ENCODE data around the gene RPL36. TPM values are rescaled to one million over a fixed set of nuclear protein-coding genes. Genes with fewer than 3 reads are reported as not detected.

RPL36 gene
- total RNA-seq, 6 experiments from 2014 or later = 232 to 283 (median 251) TPM

DNA sequence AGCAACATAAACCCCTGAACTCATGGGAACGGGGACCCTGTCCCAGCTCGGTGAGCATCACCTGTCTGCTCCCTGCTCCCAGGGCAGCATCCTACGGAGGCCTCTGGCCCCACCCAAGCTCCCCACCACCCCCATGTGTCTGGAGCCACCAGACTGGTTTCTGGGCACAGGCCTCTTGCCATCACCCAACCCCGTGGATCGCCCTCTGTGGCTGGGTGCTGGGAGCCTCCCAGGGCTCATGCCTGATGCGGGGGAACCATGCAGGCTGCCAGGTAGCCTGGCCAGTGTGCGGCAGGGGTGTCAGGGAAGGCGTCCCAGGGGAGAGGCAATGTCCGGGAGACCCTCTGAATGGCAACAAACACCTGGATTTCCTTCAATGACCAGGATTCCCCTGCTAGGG is 12.5 kb upstream of the RPL36 start:
- Histone ChIP-seq H3K4me3 (no peak overlapping the region), H3K4me1 (peaks cover 0 to 6% (median 0%) of the 10 kb centered on the region in 4 donors), H3K27ac (no peak overlapping the region), H3K36me3 (no peaks in the 10 kb centered on the region), H3K9me3 (no peaks in the 10 kb centered on the region), H3K27me3 (no peaks in the 10 kb centered on the region)
- intact Hi-C loops (cut with DNase I) = loop anchor here in 1 of 2 donors (10.0 kb wide), 1 partner anchor 63 kb away; no protein-coding TSS in a partner anchor
- no peak for DNase-seq
- no peak for ATAC-seq
- 100% methylated on average over 3 of the region's 9 CpGs for WGBS (ENCODE audit: insufficient coverage, low coverage, low lambda C conversion rate, missing lambda C conversion rate)
- no peak for TF ChIP-seq POLR2A (IDR thresholded peaks at IDR 0.05)
- TF ChIP-seq, protein P1, sequence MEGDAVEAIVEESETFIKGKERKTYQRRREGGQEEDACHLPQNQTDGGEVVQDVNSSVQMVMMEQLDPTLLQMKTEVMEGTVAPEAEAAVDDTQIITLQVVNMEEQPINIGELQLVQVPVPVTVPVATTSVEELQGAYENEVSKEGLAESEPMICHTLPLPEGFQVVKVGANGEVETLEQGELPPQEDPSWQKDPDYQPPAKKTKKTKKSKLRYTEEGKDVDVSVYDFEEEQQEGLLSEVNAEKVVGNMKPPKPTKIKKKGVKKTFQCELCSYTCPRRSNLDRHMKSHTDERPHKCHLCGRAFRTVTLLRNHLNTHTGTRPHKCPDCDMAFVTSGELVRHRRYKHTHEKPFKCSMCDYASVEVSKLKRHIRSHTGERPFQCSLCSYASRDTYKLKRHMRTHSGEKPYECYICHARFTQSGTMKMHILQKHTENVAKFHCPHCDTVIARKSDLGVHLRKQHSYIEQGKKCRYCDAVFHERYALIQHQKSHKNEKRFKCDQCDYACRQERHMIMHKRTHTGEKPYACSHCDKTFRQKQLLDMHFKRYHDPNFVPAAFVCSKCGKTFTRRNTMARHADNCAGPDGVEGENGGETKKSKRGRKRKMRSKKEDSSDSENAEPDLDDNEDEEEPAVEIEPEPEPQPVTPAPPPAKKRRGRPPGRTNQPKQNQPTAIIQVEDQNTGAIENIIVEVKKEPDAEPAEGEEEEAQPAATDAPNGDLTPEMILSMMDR (IDR thresholded peaks at IDR 0.05) = no peak

DNA sequence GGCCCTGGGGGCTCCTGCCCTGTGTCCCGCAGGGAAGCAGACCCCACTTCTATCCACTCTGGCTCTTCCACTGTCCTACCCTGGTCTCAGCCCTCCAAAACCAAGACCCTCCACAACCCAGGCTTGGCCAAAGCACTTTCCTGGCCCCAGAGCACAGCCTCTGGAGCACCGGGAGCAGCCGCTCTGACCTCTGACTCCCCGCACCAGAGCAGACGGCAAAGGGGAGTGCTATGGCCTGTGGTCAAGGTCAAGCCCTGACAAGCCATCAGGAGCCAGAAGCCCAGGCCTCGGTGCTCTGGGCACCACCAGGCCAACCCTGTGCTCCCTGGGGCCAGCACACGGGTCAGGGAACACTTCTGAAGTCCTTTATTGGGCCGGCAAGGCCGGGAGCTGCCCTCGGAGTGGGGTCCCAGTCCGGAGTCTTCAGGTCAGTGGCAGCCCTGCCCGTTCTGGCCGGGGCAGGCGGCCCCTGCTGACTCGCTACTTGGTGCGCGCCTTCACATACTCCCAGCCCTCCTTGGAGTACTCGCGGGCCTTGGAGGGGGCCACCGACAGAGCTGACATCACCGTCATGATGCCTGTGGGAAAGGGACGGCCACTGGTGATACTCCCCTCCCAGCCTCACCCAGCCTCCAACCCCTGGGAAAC is 11.9 kb upstream of the RPL36 start:
- Histone ChIP-seq H3K27ac (no peak overlapping the region), H3K4me1 (peaks cover 0 to 6% (median 0%) of the 10 kb centered on the region in 4 donors), H3K36me3 (no peaks in the 10 kb centered on the region), H3K27me3 (no peaks in the 10 kb centered on the region), H3K9me3 (no peaks in the 10 kb centered on the region), H3K4me3 (no peak overlapping the region)
- WGBS (ENCODE audit: insufficient coverage, low coverage, low lambda C conversion rate, missing lambda C conversion rate) = no CpG with 5 or more reads among the region's 22 CpGs
- ATAC-seq (no peak), DNase-seq (no peak)
- intact Hi-C loops (cut with DNase I) = loop anchor here in 1 of 2 donors (10.0 kb wide), 1 partner anchor 63 kb away; no protein-coding TSS in a partner anchor
- no peak for TF ChIP-seq POLR2A (IDR thresholded peaks at IDR 0.05)
- TF ChIP-seq, protein P1 (IDR thresholded peaks at IDR 0.05) = no peak

DNA sequence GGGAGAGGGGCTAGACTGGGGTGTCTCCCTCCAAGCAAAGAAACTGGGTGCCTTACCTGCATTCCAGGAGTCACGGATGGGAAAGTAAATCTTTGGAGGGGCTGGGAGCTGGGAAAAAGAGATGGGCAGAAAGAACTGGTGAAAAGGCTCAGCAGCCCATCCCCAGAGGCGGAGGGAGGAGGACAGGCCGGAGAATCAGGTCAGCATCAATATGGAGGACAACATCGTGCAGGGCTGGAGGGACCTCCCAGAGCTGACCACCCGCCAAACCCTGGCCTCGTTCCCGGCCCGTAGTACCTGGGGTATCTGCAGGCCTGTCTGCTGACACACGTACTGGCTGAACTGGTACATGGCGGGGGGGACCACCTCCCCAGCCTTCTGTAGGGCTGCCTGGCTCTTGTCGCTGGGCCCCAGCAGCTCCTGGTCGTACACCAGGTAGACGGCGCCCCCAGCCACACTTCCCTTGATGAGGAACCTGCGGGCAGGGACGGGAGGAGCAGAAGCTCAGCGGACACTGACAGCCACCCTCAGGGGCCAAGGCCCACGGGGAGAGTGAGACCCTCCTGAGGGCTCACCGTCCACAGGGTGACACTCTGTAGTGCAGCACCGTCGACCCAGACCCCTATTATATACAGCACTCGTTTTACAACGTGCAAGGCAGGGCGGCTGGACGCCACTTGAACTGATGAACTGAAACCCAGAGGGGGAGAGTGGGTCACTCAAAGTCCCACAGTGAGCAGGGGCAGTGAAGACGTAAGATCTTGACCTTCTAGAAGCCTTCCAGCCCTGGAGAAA is 10.6 kb upstream of the RPL36 start:
- H3K9me3 ChIP-seq = no peaks in the 10 kb centered on the region
- H3K36me3 ChIP-seq = no peaks in the 10 kb centered on the region
- intact Hi-C loops (cut with DNase I) = loop anchor here in 1 of 2 donors (10.0 kb wide), 1 partner anchor 65 kb away; no protein-coding TSS in a partner anchor
- DNase-seq (no peak), ATAC-seq (no peak)
- peak overlapping the region; percentile 62 to 97 (median 95) for H3K4me3 ChIP-seq
- H3K27me3 ChIP-seq = no peaks in the 10 kb centered on the region
- H3K4me1 ChIP-seq = peaks cover 0 to 6% (median 0%) of the 10 kb centered on the region in 4 donors
- WGBS (ENCODE audit: insufficient coverage, low coverage, low lambda C conversion rate, missing lambda C conversion rate) = 21% methylated on average over 7 of the region's 26 CpGs
- no peak for TF ChIP-seq POLR2A (IDR thresholded peaks at IDR 0.05)
- TF ChIP-seq, protein P1 (IDR thresholded peaks at IDR 0.05) = no peak
- H3K27ac ChIP-seq = peak overlapping the region in 2 of 3 donors; percentile 72 to 82

DNA sequence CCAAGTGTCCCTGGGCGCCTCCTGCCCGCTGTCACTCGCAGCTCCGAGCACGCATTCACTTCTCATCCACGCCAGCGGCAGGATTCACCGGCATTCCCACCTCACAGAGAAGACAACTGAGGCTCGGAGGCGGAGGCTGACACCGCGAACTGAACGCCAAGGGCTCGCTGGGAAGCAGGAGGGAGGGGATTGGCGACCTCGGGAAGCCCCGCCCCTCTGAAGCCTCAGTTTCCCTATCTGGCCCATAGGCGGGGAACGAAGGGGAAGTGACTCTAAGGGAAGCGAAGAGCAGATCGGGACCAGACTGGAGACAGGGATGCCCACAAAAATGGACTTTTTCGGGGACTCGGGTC is 10.0 kb upstream of the RPL36 start:
- no peak for DNase-seq
- Histone ChIP-seq H3K4me1 (peaks cover 0 to 6% (median 0%) of the 10 kb centered on the region in 4 donors), H3K36me3 (no peaks in the 10 kb centered on the region), H3K27ac (peak overlapping the region; percentile 72 to 82 (median 82)), H3K4me3 (peak overlapping the region; percentile 62 to 97 (median 95)), H3K9me3 (no peaks in the 10 kb centered on the region), H3K27me3 (no peaks in the 10 kb centered on the region)
- intact Hi-C loops (cut with DNase I) = no loop called here
- peak in 3 of 4 donors; percentile 1 to 4 (median 1) for ATAC-seq
- TF ChIP-seq, protein P1 (IDR thresholded peaks at IDR 0.05) = no peak
- TF ChIP-seq POLR2A (IDR thresholded peaks at IDR 0.05) = no peak
- WGBS (ENCODE audit: insufficient coverage, low coverage, low lambda C conversion rate, missing lambda C conversion rate) = 0% methylated on average over 11 of the region's 23 CpGs

All from right lobe of liver (tissue), 6 donors.